ENCODE results near the gene KDM6B. TPM values are rescaled to one million over a fixed set of nuclear protein-coding genes. Genes with fewer than 3 reads are reported as not detected.

The KDM6B gene
- total RNA-seq, 2 donors from 2014 or later, result 53.3 to 60.3 TPM

DNA sequence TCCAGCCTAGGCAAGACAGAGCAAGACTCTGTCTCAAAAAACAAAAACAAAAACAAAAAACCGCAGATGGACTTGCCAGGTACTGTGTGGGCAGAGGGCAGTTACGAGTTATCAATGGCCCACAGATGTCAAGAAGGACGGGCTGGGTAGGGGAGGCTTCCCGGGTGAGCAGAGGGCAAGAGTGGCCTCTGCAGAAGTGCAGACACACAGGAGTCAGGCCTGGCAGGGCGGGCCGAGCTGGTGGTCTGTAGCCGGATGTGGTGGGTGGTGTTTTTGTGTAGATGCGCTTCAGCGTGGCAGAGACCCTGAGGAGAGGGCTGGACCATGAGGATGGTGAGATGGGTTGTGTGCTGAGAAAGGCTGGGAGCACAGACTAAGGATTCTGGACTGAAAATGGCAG lies 44.9 kb upstream of the KDM6B start:
- no peaks in the 10 kb centered on the region for H3K36me3 Mint-ChIP-seq (ENCODE audit: low read depth)
- no peak overlapping the region for H3K27ac ChIP-seq (ENCODE audit: low read depth, low read length)

DNA sequence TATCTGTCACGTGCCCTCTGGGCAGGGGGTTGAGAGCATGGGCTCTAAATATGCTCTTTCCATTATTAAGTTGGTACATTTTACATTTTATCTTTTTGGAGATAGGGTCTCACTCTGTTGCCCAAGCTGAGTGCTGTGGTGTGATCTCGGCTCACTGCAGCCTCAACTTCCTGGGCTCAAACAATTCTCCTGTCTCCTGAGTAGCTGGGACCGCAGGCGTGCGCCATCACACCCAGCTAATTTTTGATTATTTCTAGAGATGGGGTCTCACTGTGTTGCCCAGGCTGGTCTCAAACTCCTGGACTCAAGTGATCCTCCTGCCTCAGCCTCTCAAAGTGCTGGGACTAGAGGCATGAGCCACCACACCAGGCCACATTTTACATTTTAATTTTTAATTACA lies 43.9 kb upstream of the KDM6B start:
- H3K36me3 ChIP-seq (ENCODE audit: control insufficient read depth, insufficient read depth, low read length), result no peaks in the 10 kb centered on the region
- no peak overlapping the region for H3K27ac ChIP-seq (ENCODE audit: low read depth, low read length)
- H3K27me3 ChIP-seq (ENCODE audit: control insufficient read depth, insufficient read depth, low read length, poor library complexity, severe bottlenecking), result no peaks in the 10 kb centered on the region
- H3K9me3 ChIP-seq (ENCODE audit: control insufficient read depth, low read length), result no peaks in the 10 kb centered on the region
- no peak overlapping the region for H3K27ac Mint-ChIP-seq
- no peaks in the 10 kb centered on the region for H3K36me3 Mint-ChIP-seq (ENCODE audit: low read depth)
- H3K4me1 ChIP-seq (ENCODE audit: control insufficient read depth, insufficient read depth, low read length), result no peaks in the 10 kb centered on the region
- WGBS, 2 experiments (ENCODE audit: insufficient coverage in 1 of 2, insufficient read length in 1 of 2), result 89 to 96% methylated on average over 4 to 5 of the region's 5 CpGs
- DNase-seq, result no peak
- no peak overlapping the region for H3K4me3 ChIP-seq (ENCODE audit: low read length)
- H3K4me1 Mint-ChIP-seq, result peaks cover 5% of the 10 kb centered on the region
- H3K27me3 Mint-ChIP-seq (ENCODE audit: insufficient read depth), result peaks cover 13% of the 10 kb centered on the region
- no peak overlapping the region for H3K9ac ChIP-seq (ENCODE audit: extremely low read depth, low read length, poor library complexity, severe bottlenecking)
- no peak overlapping the region for H3K4me3 Mint-ChIP-seq
- H3K9me3 Mint-ChIP-seq, result no peaks in the 10 kb centered on the region
- TF ChIP-seq, protein P1, sequence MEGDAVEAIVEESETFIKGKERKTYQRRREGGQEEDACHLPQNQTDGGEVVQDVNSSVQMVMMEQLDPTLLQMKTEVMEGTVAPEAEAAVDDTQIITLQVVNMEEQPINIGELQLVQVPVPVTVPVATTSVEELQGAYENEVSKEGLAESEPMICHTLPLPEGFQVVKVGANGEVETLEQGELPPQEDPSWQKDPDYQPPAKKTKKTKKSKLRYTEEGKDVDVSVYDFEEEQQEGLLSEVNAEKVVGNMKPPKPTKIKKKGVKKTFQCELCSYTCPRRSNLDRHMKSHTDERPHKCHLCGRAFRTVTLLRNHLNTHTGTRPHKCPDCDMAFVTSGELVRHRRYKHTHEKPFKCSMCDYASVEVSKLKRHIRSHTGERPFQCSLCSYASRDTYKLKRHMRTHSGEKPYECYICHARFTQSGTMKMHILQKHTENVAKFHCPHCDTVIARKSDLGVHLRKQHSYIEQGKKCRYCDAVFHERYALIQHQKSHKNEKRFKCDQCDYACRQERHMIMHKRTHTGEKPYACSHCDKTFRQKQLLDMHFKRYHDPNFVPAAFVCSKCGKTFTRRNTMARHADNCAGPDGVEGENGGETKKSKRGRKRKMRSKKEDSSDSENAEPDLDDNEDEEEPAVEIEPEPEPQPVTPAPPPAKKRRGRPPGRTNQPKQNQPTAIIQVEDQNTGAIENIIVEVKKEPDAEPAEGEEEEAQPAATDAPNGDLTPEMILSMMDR (conservative IDR thresholded peaks at IDR 0.05), result no peak

More for the DNA sequence above, 44.9 kb upstream of the KDM6B start:
- Mint-ChIP-seq H3K4me3 (no peak overlapping the region), H3K4me1 (peaks cover 3% of the 10 kb centered on the region), H3K9me3 (no peaks in the 10 kb centered on the region), H3K27ac (no peak overlapping the region), H3K27me3 (ENCODE audit: insufficient read depth) (peaks cover 13% of the 10 kb centered on the region)
- Histone ChIP-seq H3K4me1 (ENCODE audit: control insufficient read depth, insufficient read depth, low read length) (no peaks in the 10 kb centered on the region), H3K4me3 (ENCODE audit: low read length) (no peak overlapping the region), H3K36me3 (ENCODE audit: control insufficient read depth, insufficient read depth, low read length) (no peaks in the 10 kb centered on the region), H3K9me3 (ENCODE audit: control insufficient read depth, low read length) (no peaks in the 10 kb centered on the region), H3K27me3 (ENCODE audit: control insufficient read depth, insufficient read depth, low read length, poor library complexity, severe bottlenecking) (no peaks in the 10 kb centered on the region), H3K9ac (ENCODE audit: extremely low read depth, low read length, poor library complexity, severe bottlenecking) (no peak overlapping the region)
- DNase-seq, result no peak
- 71 to 74% methylated on average over 8 to 9 of the region's 9 CpGs for WGBS, 2 experiments (ENCODE audit: insufficient coverage in 1 of 2, insufficient read length in 1 of 2)
- TF ChIP-seq, protein P1 (conservative IDR thresholded peaks at IDR 0.05), result no peak

DNA sequence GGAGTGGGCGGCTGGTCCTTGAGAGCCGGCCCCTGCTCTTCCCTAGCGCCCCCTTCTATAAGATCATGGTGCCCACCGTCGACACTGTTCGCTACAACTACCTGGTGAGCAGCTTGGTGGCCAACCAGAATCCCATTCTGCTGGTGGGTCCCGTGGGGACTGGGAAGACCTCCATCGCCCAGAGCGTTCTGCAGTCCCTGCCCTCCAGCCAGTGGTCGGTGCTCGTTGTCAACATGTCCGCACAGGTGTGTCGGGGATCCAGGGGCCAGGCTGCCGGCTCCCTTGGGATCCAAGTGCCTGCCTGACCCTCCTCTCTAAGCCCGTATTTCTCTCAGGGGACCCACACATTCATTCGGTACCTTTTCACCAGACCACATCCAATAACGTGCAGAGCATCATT lies 41.4 kb upstream of the KDM6B start:
- Histone ChIP-seq H3K4me3 (ENCODE audit: low read length) (no peak overlapping the region), H3K27me3 (ENCODE audit: control insufficient read depth, insufficient read depth, low read length, poor library complexity, severe bottlenecking) (no peaks in the 10 kb centered on the region), H3K9me3 (ENCODE audit: control insufficient read depth, low read length) (no peaks in the 10 kb centered on the region), H3K4me1 (ENCODE audit: control insufficient read depth, insufficient read depth, low read length) (no peaks in the 10 kb centered on the region), H3K36me3 (ENCODE audit: control insufficient read depth, insufficient read depth, low read length) (no peaks in the 10 kb centered on the region), H3K27ac (ENCODE audit: low read depth, low read length) (no peak overlapping the region), H3K9ac (ENCODE audit: extremely low read depth, low read length, poor library complexity, severe bottlenecking) (no peak overlapping the region)
- peaks cover 5% of the 10 kb centered on the region for H3K4me1 Mint-ChIP-seq
- no peaks in the 10 kb centered on the region for H3K36me3 Mint-ChIP-seq (ENCODE audit: low read depth)
- H3K4me3 Mint-ChIP-seq, result no peak overlapping the region
- DNase-seq, result no peak
- H3K9me3 Mint-ChIP-seq, result no peaks in the 10 kb centered on the region
- TF ChIP-seq, protein P1 (conservative IDR thresholded peaks at IDR 0.05), result no peak
- 90 to 92% methylated on average over 14 to 17 of the region's 17 CpGs for WGBS, 2 experiments (ENCODE audit: insufficient coverage in 1 of 2, insufficient read length in 1 of 2)
- H3K27me3 Mint-ChIP-seq (ENCODE audit: insufficient read depth), result peaks cover 13% of the 10 kb centered on the region
- H3K27ac Mint-ChIP-seq, result no peak overlapping the region

Data from endodermal cell (in vitro differentiated cells).